HG03565 (cell line): ENCODE data around the gene MAGEL2.
A peak's percentile ranks its signal among the peaks of the same experiment; 100 is the strongest.

Source experiments
- ATAC-seq: cut with Tn5 transposase; IDR thresholded peaks from one replicate; pipeline ENCODE4 v1.9.1; 2021; ENCODE audit warnings: mild to moderate bottlenecking, moderate library complexity; ENCODE audit not compliant: unreplicated experiment

MAGEL2 gene

DNA sequence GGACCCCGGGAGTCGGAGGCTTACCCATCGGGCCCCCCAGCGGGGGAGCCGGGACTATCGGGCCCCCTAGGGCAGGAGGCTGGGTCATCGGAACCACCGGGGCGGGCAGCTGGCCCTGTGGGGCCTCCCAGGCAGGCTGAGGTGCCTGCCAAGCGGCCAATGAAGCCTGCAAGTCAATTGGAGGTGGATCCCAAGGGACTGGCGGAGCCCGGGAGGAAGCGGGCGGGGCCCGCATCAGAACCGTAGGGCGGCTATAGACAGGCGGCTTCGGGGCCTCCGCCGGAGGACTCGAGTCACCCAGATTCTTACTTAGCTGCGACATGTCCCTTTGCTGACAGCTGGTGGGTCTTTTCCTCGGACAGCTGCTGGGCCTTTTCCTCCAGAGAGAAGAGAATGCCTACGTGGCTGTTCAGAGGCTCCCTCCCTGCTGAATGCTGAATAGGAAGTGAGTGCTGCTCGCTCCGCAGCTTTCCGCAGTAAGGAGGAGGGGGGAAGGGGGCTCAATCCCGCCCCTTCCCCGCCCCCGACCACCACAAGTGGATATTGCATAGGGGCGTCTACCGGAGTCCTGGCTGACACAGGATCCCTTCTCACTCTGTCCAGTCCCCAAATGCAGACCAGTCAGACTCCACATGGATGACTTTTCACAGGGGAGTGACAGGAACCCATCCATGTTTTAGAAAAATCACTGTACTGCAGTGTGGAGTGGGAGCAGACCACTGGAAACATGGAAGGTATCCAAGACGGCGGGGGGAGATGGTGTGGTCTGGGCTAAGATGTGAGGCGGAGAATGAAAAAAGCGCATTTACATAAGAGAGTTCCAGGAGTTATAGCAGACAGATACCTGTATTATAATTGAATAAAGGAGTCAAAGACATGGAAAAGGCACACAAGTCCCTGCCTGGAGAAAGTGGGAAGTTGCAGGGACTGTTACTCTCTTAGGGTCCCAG lies at the start of gene MAGEL2:
MAGEL2 (minus strand) TSS at position 447 of the 950 bp plus-strand sequence; CDS start at position 322, 125 bp downstream.
- no peak for ATAC-seq

DNA sequence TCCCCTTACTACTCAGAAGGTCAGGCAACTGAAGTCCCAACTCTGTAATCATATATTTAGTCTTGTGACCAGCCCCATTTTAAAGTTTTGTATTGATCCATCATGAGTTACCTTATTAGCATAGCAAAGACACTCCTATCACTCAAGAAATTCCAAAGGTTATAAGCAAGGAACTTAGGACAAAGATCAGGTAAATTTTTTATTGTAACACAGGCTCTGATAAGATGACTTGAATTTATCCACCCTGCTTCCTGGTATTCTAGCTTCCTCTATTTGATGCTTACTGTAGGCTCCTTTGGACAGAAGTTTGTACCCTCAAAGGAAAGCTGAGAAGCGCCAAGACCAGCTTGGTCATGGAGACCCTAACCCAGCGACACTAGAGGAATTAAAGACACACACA lies 47.6 kb upstream of the MAGEL2 start:
- no peak for ATAC-seq

DNA sequence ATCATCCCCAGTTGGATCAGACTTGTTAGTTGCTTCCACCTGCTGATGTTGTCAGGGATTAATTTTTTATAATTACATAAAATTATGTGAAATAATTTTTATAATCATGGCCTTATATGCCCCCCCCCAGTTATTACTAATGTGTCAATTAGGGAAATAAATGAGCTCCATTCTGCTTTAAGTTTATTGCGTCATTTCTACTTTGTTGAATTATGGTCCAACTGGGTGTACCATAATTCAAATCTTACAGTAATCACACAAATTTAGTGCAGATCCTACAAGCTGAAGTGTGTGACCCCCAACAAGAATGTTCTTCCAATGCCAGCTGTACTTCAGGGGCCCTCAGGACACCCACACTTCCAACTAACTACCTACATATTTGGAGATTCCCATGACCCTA lies 46.9 kb upstream of the MAGEL2 start:
- no peak for ATAC-seq

DNA sequence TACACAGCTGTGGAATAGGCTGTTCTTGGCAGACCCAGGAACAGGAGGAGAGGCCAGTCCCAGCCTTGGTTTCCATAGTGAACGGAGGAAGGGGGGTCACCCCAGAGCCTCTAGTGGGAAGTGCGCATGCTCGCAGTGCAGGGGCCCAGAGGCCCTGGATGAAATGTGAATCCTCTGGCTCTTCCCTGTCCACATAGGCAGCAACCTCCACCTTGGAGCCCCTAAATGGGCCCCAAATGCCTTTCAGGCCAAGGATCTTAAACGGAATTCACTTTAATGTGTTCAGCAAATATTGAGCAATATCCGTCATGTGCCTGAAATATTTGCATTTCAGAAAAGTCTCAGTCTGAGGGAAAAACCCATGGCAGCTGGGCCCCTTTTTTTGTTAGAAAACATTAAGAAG lies 42.8 kb upstream of the MAGEL2 start:
- no peak for ATAC-seq

DNA sequence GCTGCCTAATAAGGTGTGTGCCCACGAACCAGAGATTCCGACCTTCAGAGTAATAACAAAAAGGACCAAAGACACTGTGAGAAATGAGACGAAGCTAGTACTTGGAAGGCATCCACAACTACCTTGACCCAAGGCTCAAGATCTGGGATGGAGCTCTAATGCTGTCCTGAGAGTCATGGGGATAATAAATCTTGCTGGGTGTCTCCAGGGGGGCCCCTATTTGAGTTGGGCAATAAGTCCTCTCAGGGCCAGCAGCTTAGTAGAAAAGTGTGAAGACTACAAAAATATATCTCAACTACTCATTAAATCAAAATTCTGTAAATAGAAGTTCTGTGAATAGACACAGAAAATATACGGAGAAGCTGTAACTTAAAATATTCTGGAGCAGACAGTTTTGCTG lies 42.3 kb upstream of the MAGEL2 start:
- ATAC-seq, result no peak

DNA sequence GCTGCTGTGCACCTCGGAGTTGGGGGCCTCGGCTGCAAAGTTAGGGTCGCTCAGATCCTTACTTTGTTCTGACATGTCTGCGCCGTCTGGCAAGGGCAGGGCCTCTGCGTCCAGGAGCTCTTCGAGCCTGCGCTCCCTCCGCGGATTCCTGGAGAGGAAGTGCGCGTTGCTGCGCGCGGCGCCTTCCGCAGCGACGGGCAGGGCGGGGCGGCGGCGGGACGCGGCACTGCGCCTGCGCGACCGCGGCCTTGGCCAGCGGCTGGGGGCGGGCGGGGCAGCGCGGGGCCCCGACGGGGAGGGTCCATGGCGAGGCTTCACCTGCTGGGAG lies 39.4 kb upstream of the MAGEL2 start, which contains the start of gene NDN:
NDN (minus strand) TSS at position 163 of the 328 bp plus-strand sequence; CDS start at position 75, 88 bp downstream.
- ATAC-seq, result no peak

DNA sequence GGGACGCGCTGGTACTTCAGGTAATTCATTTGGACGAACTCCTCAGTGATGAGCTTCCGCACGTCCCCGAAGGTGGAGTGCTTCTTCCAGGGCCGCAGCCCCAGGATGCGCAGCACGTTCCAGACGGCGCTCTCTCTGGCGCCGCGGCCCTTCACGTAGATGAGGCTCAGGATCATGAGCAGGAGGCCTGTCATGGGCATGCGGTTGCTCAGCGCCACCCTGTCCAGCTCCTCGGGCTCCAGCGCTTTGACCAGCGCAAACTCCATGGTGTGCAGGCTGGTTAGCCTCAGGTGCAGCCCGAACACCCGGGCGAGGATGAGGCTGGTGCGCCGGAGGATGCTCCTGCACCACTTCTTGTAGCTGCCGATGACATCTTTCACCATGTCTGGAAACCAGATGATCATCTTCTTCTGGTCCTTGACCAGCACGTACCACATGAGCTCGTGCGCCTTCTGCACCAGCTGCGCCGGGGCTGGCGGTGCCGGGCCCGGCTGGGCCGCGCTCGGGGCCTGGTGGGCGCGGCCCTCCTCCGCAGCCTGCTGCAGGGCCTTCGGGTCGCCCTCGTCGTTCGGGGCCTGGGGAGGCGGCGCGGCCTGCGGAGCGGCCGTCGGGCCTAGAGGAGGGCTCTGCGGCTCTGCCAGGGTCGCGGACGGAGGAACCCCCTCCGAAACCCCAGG lies 38.9 kb upstream of the MAGEL2 start:
- no peak for ATAC-seq

DNA sequence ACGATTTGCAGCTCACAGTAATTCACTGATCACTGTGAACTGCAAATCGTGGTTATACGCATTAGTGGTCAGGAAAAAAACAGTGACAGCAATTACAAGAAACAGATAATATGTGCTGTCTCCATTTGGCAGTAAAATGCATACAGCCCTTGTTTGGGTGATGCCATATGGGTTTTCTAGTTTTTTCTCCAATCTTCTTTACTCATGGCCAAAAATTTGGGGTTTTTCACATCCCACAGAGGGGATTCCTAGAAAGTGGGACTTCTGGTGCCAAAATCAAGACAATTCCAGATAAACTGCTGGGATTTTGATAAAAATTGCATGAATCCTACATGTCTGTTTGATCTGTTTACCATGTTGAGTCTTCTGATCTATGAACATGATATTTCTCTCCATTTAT lies 23.8 kb upstream of the MAGEL2 start:
- ATAC-seq, result no peak

DNA sequence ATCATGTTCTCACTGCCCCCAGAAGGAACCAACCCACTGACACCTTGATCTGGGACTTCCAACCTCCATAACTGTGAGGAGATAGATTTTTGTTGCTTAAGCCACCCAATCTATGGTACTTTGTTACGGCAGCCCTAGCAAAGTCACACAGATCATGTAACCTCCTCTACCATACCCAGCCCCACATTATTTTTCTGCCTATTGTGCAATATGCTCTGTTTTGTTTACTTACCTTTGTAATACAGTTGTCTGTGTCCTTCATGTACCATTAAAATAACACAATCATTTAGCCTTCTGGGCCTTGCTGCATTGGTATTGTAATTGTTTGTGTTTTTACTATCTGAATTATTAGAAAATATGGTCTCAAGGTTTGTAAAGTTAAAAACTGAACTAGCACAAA lies 23.3 kb upstream of the MAGEL2 start:
- ATAC-seq, result no peak

DNA sequence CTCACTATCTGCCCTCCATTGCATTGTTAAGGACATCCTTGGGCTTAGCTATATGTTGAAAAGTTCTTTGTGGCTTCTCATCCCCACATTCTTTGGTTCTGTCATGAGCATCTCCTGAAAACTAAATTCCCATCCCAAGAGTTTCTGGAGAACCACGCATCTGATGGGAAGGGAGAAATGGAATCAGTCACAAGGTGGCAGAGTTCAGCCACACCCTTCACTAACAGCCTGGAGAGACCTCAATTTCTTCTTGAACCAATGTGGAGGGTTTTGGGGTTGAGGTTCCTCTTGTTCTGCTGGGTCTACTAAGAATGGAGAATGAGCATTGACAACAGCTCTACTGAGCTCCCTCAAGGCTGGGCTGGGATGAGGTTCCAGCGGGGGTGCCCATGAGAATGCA lies 15.6 kb upstream of the MAGEL2 start:
- ATAC-seq, result no peak

DNA sequence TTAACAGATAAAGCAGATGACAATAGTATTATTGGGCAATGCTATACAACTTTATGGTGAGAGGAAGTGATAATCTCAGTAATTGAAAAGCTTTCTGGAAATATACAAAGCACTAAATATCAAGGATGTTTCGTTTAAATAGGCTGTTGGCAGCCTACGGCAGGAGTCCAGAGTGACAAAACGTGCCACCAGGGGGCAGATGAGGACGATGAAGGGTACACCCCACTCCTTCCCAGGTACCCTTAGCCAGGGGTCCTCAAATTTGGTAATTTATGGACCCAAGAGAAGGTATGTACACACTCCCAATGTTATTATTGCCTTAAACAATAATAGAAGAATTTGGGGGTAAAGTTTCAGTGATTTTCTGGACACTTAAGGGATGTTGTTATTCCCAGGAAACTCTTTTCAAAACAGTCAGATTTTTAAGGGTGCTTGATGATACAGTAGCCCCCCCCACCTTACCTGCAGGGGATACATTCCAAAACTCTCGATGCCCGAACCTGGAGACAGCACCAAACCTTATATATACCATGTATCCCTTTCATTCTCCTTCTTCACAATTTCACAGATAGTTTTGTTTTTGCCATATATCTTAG lies 1.4 kb upstream of the MAGEL2 start:
- no peak for ATAC-seq

DNA sequence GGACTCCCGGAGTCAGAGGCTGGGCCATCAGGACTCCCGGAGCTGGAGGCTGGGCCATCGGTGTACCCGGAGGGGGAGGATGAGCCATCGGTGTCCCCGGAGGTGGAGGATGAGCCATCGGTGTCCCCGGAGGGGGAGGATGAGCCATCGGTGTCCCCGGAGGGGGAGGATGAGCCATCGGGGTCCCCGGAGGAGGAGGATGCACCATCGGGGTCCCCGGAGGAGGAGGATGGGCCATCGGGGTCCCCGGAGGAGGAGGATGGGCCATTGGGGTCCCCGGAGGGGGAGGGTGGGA lies 719 bp downstream of the MAGEL2 start:
- ATAC-seq, result no peak

DNA sequence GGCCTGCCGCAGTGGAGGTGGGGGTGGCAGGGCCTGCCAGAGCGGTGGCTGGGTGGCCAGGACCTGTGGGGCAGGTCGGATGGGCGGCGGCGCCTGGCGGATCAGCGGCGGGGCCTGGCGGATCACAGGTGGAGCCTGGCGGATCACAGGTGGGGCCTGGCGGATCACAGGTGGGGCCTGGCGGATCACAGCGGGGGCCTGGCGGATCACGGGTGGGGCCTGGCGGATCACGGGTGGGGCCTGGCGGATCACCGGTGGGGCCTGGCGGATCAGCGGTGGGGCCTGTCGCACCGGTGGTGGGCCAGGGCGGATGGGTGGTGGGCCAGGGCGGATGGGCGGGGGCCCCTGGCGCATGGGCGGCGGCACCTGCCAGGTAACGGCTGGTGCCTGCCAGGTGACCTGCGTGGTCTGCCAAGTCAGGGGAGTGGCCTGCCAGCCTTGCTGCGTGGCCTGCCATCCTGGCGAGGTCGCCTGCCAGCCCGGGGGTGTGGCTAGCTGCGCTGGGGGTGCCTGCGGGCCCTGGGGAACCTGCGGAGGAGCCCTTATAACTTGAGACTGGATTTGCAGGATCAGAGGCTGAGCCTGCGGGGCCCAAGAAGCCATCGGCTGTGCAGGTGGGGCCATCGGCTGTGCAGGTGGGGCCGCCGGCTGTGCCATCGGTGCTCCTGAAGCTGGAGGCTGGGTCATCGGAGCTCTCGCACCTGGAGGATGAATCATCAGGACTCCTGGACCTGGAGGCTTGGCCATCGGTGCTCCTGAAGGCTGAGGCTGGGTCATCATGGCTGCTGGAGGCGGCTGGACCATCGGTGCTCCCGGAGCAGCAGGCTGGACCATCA lies 1.3 kb downstream of the MAGEL2 start:
- no peak for ATAC-seq

DNA sequence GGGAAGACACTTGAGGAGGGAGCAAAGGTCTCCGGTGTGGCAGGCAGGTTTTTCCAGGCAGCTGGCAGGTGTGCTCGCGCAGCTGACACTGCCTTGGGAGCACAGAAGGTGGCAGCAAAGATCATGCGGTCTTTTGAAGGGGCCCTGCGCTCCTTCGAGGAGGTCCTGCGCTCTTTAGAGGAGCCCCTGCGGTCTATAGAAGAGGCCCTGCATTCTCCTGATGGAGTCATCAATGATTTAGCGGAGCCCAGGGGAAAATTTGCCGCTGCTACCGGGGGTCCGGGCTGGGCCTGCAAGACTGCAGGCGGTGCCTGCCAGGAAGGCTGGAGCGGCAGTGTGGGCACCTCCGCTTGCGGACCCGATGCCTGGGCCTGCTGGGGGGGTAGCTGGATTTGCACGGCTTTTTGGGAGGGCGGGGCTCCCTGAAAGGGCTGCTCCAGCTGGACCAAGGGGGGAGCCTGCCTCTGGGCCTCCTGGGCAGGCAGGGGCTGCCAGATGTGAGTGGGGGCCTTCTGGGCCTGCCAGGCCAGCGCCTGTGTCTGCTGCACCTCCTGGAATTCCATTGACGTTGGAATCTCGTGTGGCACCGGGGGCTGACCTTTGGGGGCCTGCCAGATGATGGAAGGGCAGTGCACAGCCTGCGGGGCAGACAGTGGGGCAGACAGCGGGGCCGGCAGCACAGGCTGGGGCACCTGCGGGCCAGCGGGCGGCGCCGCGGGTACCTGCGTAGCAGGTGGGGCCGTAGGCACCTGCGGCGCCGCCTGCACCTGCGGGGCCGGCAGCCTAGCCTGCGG lies 2.1 kb downstream of the MAGEL2 start:
- no peak for ATAC-seq

DNA sequence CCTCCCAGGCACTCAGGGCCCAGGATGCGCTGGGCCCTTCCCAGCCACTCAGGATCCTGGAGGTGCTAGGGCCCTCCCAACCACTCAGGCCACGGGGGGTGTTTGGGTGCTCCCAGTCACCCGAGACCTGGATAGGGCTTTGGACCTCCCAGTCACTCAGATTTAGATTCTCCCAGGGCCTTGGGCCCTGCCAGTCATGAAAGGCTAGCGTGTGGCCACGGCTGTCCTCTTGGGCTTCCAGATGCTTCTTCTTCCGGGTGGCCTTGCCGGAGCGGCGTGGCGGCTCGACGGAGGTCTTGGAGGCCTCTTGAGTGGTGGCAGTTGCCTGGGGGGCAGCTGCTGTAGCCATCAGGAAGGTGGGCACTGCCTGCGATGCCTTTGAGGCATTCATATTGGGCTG lies 2.8 kb downstream of the MAGEL2 start:
- no peak for ATAC-seq

DNA sequence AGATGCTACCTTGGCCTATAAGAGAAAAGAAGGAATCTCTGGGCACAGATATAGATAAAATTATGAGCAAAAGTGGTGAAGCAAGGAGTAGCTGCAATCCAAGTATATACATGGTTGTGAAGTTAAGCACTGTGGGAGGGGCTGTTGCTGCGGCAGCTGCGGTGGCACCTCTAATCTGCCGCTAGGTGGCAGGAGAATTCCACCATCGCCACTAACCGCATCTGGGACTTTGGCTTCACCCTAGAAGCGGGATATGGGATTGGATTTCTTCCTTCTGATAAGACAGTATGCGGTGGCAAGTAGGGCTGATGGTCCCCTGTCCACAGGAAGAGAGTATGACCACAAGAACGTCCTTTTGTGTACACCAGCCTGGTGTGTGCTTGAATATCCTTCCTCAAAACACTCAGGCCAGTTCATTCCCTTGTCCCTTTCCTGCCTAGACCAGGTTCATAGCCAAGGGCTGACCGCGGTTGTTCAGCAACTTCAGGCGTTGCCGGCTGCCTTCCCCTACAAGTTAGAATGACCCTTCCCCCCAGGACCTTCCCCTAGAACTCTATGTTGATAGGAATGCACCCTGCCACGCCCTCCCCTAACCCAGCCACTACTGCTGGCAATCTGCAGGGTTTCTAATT lies 5.1 kb downstream of the MAGEL2 start:
- ATAC-seq, result peak; percentile 45

DNA sequence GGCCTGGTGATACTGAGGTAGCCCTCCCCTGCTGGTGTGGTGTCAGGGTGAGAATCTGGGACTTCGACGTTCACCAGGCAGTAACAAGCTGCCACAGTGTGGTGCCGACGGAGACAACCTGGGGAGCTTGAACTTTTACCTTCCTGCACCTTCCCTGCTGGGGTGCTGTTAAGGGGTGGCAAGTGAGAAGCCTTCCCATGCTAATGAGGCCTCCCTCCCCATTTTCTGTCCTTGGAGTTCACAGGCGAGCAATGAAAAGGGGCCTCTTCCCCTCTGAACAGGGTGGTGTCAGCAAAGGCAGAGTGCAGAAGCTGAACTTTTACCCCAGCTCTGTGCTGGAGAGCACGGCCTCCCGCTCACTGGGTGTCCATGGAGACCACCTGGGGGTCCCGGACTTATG lies 13.5 kb downstream of the MAGEL2 start:
- no peak for ATAC-seq

DNA sequence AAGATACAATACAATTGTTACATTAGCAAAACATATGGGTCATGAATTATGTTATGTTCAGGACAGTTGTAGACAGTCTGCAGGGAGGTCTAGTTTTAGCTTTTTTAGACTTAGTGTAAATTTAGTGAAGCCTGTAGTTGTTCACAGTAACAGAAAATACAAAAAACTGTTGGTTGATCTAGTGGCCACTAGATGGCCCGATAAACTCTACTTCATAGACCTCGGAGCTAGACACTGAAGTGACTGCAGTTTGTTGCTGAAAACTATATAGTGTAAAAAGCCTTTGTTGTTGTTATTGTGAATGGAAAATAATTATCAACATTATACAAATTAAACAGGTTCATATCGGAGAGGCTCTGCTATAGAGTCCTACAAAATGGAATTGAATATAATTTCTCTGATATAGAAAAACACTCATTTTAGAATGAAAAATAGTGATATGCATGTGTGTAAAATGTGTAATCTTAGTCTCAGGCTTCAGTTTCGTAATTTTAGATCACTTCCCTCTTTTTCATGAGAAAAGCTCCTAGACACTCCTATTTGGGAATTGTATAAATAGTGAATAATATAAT lies 18.3 kb downstream of the MAGEL2 start:
- no peak for ATAC-seq

DNA sequence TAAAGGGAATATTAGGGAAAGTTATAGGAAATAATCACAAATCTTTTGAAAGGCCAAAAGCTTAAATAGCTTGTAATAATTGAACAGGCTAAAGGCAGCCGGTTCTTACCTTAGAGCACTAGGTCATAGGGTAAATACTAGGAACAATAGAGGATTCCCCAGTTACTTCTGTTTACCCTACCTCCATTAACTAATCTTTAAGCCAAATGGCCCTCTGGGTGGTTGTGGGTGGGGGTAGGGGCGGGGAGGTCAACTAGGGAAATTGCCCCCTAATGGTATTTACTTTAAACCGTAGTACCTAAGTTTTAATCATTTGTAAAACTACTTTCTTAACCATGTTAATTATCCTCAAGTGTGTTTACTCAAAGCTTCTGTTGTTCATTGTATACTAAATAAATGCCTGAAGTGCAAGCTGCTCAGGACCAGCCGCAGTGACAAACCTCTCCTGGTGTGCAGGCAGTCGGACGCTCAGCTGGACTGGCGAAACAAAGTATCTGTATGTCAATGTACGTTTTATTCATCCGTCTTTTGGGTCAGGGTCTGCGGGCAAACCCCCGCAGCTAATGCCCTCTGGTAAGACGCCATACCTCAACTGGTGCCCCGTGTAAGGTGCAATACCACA lies 18.9 kb downstream of the MAGEL2 start:
- ATAC-seq, result no peak
